T1000 (cell line): ENCODE results near the gene ADA.

Source experiments
- DNase-seq: peaks from one replicate; lab custom pipeline; 2025; ENCODE audit warnings: mixed read lengths; lab: John Stamatoyannopoulos, UW

The ADA gene

DNA sequence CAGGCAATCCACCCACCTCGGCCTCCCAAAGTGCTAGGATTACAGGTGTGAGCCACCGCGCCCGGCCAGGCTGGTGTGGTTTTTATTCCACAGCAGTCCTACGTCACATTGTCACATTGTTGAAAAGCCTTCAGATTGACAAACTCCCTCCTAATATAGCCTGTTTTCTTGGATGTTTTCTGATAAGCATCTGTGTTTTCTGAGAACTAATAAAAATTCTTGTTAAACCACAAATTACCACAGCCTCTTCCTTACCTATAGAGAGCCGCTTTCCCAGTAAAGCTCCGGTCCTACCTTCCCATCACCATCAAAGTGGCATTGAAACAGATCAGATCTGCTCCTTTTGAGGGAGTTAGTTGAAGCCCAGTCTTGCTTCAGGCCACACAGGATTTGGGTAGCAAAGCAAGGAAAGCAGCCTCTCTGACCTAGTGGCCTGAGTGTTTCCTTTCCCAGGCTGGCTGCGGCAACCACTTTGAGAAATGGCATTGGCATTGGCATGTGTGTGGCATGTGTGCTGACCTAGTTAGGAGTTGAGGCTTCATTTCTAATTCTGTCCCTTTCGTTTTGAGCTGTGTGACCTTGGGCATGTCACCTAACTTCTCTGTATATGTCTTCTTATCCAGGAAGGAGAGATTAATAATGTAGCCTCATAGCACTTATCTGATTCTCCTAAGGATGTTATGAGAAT is 70.8 kb downstream of the ADA start:
- no peak for DNase-seq

DNA sequence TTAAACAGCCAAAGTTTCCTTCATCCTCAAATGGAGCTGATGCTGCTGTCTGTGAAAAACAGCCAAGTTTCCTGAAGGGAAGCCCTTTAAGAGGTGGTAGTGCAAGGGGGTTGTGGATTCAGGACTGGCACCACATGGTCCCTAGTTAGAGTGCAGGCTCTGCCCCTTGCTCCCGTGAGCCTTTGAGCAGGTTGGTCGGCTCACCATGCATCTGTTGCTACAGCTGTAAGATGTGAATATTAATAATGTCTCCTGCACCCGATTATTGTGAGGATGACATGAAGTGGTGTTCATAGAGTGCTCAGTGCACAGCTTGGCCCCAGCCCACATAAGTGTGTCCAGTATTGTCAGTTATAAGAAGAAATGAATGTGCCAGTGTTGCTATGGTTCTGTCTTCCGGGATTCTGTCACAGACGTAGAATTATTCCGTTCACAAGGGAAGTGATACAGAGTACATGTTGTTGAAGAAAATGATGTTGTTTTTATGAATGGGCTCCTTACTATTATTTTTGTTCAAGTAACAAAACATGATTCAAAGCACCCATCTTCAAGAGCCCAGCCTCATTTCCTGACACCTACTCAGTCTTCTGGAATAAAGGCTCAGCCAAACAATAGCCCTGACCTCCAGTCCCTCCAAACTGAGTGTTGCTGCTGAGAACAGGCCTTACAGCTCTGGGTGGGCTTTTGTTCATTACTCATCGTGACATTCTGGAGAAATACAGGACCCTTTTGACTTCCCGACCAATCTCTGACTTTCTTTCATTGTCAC is 72.0 kb downstream of the ADA start:
- no peak for DNase-seq

DNA sequence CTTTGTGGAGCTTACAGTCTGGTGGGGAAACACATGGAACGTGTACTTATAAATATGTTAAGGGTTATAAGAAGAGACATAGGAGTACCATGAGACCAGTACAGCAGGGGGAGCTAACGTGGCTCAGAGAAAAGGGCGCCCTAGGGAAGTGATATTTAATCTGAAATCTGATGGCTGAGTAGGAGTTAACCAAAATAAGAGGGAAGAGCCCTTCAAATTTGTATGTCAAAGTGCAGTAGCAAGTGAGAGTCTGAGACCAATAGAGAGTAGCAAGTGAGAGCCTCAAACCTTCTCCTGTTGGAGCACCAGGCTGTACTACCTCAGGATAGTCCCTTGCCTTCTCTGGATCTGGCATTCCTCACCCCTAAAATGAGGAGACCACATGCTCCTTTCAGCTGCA is 75.2 kb downstream of the ADA start:
- DNase-seq: no peak

DNA sequence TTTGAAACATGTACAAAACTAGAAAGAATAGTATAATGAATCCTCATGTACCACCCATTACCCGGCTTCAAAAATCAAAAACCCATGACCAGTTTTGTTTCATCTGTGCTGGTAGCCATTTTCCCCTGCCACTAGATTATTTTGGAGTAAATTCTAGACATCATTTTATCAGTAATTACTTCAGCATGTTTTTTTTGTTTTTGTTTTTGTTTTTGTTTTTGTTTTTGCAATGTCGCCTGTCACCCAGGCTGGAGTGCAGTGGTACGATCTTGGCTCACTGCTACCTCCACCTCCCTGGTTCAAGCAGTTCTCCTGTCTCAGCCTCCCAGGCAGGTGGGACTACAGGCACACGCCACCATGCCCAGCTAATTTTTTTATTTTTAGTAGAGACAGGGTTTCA is 77.1 kb downstream of the ADA start:
- DNase-seq: no peak

DNA sequence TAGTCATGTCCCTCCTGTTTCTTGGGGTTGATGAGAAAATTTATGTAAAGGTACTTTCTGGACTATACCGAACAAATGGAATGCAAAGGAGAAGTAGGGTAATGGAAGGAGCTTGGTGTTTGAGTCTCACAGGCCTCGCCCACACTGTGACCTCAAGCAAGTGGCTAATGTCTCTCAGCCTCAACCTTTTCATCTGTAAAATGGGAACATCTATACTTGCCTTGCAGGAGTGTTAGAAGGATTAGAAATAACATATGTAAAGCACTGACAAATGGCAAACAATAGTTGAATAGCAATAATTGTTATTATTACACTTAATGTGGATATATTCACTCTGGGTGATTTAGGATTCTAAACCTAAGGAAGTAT is 78.0 kb downstream of the ADA start:
- DNase-seq: no peak

DNA sequence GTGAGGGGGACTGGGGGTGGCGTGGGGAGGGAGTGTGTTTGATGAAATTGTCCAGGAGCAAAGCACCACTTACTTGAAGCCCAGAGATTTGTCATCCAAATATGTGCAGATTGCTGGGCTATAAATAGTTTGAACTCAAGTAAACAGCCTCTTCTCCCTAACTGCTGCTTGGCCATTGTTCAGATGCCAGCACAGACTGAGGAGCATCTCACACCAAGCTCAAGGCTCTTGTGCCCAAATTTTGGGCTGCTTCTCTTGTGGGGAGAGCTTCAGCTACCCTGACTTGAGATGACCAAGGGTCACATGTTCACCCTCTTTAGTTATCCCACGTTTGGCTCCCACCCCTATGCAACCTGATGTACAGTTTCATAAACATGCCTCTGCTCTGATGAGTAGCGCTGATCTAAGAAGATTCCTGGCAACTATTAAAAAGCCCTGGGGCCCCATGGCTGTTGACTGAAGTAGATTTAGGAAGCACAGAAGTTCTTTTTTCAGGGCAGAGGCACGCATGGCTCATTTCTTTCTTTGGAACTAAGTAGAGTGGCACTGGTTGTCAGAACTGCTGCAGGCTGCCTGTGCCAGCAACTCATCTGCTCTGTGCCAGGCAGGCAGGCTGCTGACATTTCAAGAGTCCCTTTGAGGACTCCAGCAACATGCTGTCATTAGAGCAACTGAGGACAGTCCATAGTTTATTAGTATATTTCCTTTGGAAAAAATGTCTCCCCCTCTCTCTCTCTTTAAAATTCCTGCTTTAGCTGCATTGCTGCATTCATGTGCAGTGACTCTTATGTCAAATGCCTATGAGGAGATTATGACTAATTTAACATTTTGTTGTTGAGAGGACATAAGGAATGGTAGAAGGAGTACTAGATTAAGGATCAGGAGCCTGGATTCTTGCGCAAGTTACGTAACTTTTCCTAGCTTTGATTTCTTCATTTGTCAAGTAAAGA is 78.7 kb downstream of the ADA start:
- DNase-seq: peak; percentile 73

DNA sequence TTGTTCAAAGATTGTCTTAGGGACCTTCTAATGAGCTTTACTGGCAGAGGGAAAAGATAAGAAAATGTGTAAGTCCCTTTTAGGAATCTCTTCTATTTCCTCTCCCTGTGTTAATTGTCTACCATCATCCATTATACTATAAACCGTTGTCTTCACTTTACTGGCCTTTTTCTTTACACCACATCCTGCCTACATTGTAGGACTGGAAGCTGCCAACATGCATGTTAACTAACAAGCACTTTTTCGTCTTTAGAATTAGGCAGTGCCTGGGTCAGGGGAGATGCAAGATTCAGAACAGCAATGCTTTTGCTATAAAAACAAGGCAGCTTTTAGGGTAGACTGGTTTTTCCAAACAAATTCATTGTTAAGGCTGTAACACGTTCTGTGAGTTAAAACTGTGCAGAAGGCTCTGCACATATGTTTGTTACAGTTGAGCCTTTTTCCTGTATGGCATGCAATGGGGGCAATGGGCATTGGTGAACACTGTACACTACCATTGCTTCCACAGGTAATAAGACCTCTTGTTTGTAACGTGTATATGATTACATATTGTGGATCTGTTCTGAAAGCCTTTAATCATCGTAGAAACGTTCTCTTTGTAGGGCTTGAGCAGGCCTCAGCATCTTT is 80.0 kb downstream of the ADA start:
- DNase-seq: no peak

DNA sequence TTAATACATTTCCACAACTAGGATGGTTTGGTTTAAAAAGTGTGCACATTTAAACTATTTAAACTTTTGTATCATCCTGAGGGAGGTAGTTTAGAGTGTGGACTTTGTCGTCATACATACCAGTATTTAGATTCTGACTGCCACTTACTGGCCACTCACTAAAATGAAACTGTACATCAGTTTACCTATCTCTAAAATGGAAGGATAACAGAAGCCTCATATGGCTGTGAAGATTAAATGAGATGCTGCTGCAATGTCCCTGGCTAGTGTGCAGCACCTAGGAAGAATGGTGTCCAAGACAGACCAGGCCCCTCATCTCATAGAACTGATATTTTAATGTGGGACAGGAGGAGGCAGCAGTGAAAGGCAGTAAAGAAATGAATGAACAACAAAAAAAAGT is 81.1 kb downstream of the ADA start:
- DNase-seq: no peak
